SW480 (cell line): ENCODE results near the gene NKAIN1.
"Not testable (repeated sequence)": the region's sequence is repeated elsewhere in the genome, so short reads cannot be mapped to it uniquely, and the experiment has no call there.

Experiments
- DNase-seq: peaks from one replicate; pipeline ENCODE4 v3.0.0-alpha.2; 2016; ENCODE audit warnings: low spot score

The NKAIN1 gene

DNA sequence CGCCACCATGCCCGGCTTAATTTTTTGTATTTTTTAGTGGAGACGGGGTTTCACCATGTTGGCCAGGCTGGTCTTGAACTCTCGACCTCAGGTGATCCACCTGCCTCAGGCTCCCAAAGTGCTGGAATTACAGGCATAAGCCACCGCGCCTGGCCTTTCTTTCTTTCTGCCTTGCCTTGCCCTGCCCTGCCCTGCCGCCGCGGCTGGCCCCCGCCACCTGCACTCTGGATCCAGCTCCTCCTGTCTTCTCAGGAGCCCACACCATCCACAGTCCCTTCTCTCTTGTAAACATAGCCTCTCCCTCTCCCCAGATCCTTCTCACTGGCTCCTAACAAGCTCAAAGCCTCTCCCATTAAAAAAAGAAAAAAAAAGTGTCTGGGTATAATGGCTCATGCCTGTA is 44.4 kb downstream of the NKAIN1 start:
- not testable (repeated sequence) for DNase-seq

DNA sequence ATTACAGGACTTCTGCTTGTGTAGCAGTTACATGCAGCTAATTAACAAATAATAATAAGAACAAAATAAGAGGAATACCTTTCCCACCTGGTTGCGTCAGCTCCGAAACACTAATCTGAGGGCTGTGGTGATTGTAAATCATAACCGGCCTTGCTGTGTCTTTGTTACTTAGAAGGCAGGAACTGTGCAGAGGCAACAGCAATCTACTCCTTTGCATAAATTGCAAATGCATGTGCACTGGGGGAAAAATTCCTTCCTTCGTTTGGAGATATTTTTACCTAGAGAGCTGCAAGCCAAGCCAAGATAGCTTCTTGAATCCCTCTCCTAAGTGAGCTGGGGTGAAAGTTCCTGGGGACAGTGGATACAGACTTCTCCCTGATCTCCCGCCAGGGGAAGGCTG is 46.0 kb downstream of the NKAIN1 start:
- DNase-seq: no peak

DNA sequence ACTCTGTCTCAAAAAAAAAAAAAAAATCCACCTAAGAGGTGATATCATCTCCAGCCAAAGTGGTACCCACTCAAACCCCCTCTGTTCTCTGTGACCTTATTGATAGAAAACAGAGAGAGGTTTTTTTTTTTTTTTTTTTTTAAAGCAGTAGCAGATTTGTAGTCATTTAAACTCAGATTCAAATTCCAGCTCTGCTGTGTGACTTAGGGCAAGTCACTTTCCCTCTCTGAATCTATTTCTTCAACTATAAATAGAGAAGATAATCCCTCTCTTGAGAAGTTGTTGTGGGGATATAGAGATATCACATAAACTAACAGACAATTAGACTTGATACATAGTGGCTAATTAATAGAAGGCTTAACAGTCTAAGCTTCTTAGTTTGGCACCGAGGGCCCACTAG is 48.4 kb downstream of the NKAIN1 start:
- DNase-seq: no peak

- DNase-seq: no peak
Observed at GRCh38 chr1:31189696-31190674, 49.7 kb downstream of the NKAIN1 start.

- DNase-seq: peak; percentile 30
Observed at GRCh38 chr1:31183927-31184554, 55.6 kb downstream of the NKAIN1 start.

- DNase-seq: no peak
Observed at GRCh38 chr1:31183126-31183525, 56.6 kb downstream of the NKAIN1 start.

DNA sequence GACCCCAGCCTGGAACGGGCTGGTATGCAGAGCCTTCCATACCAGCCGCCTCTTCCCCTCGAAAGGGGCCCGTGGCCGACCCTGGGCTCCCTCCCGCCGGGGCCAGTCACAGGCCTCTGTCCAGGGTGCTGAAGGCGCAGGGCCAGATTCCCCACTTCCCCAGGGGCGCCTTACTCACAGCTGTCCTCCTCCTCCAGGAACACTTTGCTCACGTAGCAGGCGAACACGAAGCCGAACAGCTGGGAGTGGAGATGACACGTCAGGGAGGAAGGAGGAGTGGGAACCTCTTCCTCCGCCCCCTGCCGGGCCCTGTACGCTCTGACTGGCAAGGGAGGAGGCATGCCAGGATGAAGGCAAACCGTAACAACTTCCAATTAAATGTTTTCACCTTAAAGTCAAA is 57.3 kb downstream of the NKAIN1 start:
- peak; percentile 63 for DNase-seq

DNA sequence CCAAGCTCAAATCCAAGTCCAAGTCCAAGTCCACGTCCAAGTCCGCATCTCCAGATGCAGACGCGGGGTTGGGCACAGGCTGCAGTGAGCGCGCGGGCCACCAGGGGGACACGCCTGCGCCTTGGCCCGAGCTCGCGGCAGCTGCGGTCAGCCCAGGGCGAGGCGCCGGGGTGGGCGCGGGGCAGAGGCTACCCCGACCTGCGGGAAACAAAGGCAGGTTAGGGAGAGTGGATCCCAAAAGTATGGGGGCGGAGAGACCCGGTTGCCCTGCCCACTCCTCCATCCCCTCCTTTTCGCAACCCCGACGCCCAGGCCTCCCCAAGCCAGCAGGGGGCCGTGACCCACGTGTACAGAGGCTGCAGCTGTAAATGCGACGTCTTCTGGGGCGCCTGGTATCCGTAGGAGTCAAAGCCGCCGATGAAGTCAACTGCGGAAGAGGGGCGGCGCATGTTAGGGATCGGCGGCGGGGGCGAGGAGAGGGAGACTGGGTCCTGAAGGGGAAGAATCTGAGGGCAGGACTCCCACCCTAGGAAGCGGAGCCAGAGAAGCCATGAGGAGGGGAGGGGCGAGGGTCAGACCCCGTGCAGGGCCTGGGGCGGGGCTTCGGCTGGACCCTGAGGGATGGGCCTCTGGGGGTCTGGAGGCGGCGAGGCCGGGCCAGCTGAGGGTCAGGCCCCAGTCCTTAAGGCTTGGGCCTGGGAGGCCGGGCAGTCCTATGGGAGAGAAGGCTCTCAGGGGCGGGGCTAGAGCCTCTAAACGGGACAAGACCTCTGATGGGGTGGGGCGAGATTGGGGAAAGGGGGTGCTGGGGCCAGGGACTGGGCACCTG is 58.0 kb downstream of the NKAIN1 start:
- peak; percentile 20 for DNase-seq

DNA sequence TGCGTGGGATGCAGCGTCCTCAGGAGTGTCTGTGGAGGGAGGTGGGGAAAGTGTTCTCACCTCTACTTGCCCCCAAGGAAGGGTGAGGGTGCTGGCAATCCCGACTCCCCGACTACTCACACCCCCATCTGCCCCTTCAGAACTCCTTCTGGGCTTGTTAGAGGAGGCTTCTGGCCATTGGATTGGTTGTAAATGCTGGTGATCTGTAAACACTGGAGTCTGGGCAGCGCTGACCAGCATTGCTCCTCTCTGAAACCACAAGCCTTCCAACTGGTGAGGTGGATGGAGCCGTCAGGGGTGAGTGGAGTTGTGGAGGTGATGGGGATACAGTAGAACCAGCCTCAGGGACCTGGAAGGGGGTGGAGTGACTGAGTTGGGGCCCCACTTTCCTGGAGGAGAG is 59.3 kb downstream of the NKAIN1 start:
- no peak for DNase-seq

- not testable (repeated sequence) for DNase-seq
Observed at GRCh38 chr1:31176291-31176690, 63.4 kb downstream of the NKAIN1 start.

- DNase-seq: no peak
Observed at GRCh38 chr1:31170486-31170735, 69.3 kb downstream of the NKAIN1 start.

GRCh38 chr1:31166462-31166861 is 73.2 kb downstream of the NKAIN1 start:
- DNase-seq: no peak

- no peak for DNase-seq
Observed at GRCh38 chr1:31164291-31164690, 75.4 kb downstream of the NKAIN1 start.

GRCh38 chr1:31163866-31164265 is 75.8 kb downstream of the NKAIN1 start:
- DNase-seq: no peak

DNA sequence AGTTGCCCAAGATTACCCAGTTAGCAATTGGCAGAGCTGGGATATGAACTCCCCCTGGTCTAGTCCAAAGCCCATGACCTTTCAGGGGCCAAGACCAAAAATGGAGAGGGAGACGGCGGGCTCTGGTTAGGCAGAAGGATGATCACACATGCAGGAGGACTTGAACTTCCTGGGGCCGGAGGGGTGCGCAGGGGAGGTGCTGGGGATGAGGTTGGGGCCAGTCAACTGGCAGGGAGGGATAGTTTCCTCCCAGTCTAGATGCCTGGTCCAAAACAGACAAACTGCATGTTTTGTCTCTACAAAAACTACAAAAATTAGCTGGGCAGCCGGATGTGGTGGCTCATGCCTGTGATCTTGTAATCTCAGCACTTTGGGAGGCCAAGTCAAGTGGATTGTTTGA is 78.1 kb downstream of the NKAIN1 start:
- no peak for DNase-seq

DNA sequence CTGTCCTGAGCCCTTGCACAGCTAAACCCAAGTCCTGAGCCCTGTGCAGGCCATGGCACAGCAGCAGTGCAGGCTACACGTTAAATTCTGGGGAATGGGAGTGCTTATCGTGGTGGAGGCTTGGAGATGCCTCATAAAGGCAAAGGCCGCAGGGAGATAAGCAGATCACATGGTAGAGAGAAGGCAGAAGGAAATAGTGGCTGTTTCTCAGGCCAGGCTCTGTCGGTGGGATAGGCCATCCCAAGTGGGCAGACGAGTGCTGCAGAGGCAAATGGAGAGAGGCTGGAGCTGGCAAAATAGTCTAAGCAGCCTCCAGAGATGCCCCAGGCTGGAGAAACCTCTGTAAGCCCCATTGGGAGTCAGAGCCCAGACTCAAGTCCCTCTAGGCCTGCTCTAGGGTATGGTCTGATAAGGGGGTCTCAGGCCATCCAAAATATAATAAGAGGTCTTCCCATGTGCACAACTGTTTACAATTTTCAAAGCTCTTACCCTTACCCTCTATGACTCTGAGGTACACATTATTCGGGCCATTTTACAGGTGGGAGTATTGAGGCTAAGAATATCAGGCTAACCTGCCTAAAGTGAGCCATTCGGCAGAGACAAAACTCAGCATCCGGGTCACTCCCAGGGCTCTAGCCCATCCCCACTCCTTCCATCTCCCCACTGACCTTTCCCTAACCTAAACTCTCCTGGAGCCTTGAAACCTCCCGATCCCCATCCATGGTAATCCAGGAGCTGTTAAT is 79.6 kb downstream of the NKAIN1 start:
- DNase-seq: no peak

DNA sequence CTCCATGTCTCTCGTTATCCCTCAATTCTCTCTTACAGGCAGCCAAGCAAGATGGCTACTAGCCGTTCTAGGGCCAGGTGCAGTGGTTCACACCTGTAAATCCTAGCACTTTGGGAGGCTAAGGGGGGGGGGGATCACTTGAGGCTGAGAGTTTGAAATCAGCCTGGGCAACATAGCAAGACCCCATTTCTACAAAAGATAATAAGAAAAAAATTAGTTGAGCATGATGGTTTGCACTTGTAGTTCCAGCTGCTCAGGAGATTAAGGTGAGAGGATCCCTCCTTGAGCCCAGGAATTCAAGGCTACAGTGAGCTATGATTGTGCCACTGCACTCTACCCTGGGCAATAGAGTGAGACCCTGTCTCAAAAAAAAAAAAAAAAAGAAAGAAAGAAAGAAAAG is 80.4 kb downstream of the NKAIN1 start:
- DNase-seq: no peak

DNA sequence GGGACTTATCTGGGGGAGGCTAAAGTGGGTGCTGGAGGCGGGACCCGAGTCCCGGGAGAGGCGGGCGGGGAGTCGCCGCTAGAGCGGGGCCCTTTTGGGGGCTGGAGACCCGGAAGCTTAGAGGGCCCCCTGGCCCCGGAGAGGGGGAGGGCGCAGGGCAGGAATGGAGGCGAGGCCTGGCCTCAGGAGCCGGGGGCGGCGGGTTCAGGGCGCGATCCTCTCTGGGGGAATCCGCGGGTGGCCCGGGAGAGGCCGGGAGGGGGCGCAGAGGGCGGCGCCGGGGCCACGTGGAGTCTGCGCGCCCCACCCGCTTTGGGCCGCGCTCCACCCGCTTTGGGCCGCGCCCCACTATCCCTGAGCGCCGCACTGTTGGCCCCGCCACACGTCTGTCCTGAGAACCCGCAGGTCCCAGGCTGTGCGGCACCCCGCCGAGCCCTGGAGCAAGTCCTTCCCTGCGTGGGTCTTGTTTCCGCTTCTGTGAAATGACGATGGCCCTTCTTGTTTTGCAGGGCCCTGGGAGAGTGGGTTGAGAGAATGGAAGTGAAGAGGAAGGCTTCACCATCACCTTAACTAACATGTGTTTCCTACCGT is 84.4 kb downstream of the NKAIN1 start:
- DNase-seq: peak; percentile 73

GRCh38 chr1:31154632-31155215 is 85.0 kb downstream of the NKAIN1 start:
- peak; percentile 88 for DNase-seq

DNA sequence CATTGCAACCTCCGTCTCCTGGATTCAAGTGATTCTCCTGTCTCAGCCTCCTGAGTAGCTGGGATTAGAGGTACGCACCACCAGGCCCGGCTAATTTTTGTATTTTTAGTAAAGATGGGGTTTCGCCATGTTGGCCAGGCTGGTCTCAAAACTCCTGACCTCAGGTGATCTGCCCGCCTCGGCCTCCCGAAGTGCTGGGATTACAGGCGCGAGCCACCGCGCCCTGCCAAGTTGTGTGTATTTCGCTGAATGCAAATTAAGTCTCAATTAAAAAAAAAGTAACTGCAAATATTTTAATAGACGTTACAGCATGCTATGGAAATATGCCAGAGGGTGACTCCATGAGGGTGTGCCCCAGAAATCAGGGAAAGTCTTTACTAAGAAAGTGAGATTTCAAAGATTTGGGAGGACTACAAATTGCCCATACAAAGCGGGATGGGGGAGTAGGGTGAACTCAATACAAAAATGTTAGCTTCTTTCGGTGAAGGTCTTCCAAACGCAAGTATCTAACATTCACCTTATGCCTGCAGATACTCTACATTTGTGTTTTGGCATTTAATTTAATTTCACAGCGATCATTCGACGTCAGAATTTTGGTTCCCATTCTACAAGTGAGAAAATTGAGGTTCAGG is 85.6 kb downstream of the NKAIN1 start:
- DNase-seq: no peak

DNA sequence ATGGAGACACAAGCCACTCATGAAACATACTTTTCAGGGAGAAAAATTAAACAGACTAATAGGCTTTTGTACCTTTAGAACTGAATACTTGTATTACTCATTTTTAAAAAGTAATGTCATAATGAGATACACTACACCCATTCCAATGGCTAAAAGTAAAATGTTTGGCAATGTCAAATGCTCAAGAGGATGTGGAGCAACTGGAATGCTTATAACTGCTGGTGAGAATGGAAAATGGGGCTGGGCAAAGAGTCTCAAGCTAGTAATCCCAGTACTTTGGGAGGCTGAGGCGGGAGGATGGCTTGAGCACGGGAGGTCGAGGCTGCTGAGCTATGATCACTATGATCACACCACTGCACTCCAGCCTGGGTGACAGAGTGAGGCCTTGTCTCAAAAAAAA is 86.3 kb downstream of the NKAIN1 start:
- DNase-seq: no peak
